Activated CD4-positive, alpha-beta T cell treated with anti-CD3 and anti-CD28 coated beads, Interleukin-2, amount 50 U/mL, for 48 hours (primary cell): ENCODE data around the gene SLC12A8.

Source experiments
- DNase-seq, 2 experiments: peaks; one replicate each; pipeline ENCODE4 v3.0.0-alpha.2; 2020

Gene SLC12A8, protein sequence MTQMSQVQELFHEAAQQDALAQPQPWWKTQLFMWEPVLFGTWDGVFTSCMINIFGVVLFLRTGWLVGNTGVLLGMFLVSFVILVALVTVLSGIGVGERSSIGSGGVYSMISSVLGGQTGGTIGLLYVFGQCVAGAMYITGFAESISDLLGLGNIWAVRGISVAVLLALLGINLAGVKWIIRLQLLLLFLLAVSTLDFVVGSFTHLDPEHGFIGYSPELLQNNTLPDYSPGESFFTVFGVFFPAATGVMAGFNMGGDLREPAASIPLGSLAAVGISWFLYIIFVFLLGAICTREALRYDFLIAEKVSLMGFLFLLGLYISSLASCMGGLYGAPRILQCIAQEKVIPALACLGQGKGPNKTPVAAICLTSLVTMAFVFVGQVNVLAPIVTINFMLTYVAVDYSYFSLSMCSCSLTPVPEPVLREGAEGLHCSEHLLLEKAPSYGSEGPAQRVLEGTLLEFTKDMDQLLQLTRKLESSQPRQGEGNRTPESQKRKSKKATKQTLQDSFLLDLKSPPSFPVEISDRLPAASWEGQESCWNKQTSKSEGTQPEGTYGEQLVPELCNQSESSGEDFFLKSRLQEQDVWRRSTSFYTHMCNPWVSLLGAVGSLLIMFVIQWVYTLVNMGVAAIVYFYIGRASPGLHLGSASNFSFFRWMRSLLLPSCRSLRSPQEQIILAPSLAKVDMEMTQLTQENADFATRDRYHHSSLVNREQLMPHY

DNA sequence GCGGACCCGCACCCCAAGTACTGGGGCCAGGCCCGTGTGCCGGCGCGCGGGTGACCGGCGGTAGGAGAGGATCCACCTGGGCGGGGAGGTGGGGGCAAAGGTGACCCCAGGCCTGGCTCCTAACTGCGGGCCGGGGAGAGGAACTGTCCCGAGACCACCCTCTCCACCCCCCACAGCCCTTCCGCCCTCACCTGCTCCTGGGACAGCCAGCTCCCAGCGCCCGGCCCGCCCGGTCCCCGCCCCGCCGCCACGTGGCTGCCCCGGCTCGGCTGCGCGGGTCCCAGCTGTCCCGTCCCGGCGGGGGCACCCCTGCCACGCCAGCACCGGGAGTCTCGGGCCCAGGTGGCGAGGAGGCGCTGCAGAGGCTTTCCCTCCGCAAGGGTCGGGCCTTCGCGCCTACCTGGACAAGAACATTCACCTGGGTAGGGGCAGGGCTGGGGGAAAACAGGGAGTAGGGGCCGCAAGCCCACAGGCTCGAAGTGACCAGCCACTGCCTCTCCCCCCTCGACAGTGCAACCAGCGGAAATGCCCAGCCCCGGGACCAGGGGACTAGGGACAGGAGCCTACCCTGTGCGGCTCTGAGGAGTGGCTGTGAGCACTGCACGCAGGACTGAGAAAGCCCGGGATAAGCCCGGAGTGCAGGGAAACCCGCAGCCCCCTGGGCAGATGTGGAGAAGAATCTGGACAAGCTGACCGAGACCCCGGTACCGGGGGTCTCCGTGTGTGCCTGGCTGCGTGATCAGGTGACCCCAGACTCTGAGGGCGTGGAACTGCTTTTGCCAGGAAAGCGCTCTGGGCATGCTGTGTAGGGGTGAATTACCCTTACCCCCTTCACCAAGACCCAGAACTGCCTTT is at the start of gene SLC12A8:
TSS of gene SLC12A8 (minus strand) at position 240 of the 855 bp plus-strand sequence. CDS start 1,399 bp downstream, outside the sequence.
- no peak for DNase-seq

DNA sequence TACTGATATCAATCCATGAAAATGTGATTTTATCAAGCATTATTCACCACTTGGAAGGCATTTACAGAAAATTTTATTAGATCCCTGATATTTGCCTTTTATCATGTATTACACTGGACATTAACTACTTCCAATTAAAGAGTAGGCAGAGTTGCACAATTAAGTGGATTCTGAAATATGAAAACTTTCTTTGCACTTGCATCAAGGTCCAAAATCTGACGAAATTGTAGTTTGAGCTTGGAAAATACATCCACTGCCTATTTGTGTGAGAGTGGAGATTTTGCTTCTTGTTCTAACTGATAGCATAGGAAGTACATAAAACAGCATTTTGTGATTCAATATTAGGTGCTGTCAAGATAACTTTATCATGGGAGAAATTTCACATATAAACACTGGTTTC is 49.6 kb upstream of the SLC12A8 start:
- DNase-seq = no peak

DNA sequence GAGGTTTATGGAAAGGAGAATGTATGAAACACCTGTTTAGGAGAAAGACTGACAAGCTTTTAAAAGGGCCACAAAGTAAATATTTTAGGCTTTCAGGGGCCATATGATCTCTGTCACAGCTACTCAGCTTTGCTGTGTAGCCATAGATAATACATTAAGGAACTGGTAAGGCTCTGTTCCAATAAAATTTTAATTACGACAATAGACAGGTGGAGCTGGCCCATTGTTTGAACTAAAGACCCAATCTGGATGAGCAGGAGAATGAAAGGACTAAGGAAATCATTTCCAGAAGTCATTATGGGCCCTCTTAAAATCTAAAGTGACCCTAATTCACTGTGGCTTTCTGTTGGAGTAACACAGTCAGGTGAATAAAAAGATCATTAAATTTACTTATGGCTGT is 48.5 kb upstream of the SLC12A8 start:
- no peak for DNase-seq

DNA sequence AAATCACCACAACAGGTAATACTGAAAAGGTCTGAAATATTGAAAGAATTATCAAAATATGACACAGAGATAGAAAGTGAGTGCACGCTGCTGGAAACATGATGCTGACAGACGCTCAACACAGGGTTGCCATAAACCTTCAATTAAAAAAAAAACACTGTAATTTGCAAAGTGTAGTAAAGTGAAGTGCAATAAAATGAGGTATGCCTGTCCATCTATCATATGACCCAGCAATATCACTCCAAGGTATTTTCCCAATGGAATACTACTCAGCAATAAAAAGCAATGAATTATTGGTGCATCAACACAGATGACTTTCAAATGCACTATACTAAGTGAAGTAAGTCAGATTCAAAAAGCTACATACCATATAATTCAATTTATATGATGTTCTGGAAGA is 47.6 kb upstream of the SLC12A8 start:
- DNase-seq = no peak

DNA sequence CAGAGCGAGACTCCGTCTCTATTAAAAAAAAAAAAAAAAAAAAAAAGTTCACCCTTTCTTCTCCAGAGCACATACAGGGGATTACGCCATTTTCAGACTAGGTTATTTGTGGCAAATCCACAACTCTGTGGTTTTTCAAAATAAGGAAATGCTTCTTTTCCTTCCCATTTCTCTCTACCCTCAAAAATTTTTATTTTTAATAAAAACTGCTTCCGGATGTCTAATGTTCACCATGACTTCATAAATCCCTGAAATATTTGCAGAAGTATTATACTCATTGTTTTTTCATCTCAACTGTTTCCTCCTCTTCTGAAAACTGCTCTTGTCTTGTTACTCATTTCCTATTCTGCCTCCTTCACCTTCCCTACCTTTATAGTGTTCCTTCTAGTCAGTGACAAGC is 45.0 kb upstream of the SLC12A8 start:
- DNase-seq = no peak

DNA sequence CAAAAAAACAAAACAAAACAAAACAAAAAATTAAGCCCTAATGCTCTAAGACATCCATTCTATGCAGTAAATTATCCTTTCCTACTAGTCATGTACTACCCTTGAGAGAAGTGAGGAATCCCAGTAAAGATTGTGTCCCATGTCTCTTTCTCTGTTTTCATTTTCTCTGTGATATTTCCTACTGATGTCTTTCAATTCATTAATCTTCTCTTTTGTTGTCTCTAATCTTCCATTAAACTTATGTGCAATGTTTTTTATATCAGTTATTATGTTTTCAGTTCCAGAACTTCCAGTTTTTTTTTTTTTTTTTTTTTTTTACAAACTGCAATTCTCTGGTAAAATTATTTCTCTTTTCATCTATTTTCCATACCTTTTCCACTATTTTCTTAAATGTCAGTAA is 44.1 kb upstream of the SLC12A8 start:
- no peak for DNase-seq

DNA sequence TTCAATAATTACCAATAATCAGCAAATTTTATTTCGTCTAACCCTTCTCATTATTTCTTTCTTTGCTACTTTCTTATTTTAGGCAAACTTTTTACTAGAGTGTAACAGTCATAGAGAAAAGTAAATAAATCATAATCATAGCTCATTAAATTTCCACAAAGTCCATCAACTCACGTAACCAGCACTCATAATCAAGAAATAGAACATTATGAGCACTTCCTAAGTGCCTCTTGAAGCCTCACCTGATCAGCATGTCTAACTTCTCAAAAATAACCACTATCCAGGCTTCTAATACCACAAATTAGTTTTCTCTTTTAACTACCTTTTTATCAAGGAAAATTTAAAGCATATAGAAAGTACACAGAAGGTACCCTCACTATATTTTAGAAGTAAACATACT is 38.4 kb upstream of the SLC12A8 start:
- DNase-seq = no peak

DNA sequence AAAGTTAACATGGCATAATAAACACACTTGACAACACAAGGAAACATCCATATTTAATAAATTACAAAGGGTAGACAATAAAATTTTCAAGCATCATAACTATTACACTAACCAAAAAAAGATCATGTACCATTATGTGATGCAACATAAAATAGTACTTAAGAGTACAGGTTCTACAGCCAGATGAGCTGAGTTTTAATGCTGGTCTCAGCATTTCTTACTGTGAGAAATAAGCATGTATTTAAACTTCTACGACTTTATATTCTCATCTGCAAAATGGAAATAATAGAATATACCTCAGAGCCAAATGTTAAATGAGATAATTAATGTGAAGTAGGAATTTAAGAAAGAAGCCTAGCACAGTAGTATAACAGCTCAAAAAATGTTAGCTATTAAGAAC is 33.7 kb upstream of the SLC12A8 start:
- no peak for DNase-seq

DNA sequence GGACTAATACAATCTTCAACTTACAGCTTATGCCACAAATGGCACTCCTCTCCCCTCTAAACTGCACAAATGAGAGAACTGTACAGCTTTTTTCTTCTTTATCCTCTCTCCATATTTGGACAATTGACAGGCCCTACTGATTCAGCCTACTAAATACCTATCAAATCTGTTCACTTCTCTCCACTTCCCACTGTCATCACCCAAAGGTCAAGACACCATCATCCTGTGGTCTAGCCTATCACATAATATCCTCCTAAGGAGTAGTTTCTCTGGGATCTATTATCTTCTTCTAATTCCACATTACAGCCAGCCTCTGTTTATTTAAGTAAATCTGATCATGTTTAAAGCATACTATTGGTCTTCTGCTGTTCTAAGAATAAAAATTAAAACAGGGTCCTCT is 33.0 kb upstream of the SLC12A8 start:
- no peak for DNase-seq

DNA sequence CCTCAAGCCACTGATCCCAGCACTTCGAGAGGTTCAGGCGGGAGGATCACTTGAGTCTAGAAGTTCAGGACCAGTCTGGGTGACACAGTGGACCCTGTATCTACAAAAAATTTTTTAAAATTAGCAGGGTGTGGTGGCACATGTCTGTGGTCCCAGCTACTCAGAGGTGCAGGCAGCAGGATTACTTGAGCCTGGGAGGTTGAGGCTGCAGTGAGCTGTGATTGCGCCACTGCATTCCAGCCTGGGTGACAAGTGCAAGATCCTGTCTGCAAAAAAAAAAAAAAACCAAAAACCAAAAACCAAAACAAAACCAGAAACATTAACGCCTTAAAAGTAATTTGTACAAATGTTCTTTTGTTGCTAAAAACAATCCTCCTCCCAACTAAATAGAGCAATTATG is 27.9 kb upstream of the SLC12A8 start:
- DNase-seq = no peak

DNA sequence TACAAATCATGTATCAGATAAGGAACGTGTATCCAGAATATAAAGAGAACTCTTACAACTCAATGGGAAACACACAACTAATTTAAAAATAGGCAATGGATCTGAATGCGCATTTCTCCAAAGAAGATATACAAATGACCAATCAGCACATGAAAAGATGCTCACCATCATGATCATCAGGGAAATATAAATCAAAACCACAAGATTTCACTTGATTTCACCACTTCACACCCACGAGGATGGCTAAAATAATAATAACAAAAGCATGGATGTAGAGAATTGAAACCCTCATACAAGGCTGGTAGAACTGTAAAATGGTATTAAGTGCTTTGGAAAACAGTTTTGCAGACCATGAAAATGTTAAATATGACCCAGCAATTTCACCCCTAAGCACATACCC is 26.7 kb upstream of the SLC12A8 start:
- no peak for DNase-seq

DNA sequence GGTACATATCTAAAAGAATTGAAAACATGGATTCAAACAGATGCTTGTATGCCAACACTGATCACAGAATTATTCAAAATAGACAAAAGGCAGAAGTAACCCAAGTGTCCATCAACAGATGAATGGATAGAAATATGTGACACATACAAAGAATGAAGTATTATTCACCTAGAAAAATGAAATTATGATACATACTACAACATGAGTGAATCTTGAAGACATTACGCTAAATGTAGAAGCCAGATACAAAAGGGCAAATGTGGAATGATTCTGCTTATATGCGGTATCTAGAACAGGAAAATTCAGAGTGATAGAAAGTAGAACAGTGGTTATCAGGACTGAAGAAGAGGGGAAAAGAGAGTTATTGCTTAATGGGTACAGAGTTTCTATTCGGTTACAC is 26.2 kb upstream of the SLC12A8 start:
- no peak for DNase-seq

DNA sequence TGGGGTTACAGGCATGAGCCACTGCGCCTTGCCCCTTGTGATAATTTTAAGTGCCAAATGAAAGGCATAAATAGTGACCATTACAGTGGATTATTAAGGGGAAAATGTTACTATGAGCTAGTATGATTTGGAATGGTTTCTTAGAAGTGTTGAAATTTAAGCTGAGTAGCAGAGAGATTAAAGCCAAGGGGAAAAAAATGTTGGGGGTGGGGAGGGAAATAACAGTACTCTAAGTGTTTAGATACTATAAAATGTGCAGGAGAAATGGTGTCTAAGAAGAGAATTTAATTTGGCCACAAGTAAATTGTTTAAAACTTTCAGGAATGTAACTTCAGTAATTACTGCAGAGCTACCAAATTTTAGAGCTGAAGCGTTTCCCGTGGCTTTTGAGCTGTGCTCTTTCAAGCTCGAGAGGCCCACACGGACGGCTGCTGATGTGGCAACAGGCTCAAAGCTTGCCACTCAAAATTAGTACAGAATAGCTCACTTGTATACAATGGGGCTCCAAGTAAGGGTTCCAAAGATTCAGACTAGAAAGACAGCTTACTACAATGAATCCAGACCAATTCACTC is 23.9 kb upstream of the SLC12A8 start:
- no peak for DNase-seq

DNA sequence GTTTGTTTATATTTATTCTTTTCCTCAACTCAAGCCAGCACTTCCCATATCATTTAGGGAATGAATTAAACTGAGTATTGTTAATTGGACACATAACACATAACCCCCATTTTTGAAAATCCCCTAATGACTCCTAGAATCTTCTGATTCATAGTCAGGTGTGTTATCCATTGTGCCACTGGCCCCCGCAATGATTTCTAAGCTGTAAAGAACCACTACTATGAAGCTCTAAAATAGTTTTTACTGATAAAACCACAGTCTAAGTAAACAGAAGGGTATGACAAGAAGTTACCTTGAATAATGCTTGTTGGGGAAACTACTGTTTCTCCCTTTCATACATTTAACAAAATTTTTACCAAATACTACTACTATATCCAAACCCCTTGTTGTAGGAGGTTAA is 22.3 kb upstream of the SLC12A8 start:
- DNase-seq = no peak

DNA sequence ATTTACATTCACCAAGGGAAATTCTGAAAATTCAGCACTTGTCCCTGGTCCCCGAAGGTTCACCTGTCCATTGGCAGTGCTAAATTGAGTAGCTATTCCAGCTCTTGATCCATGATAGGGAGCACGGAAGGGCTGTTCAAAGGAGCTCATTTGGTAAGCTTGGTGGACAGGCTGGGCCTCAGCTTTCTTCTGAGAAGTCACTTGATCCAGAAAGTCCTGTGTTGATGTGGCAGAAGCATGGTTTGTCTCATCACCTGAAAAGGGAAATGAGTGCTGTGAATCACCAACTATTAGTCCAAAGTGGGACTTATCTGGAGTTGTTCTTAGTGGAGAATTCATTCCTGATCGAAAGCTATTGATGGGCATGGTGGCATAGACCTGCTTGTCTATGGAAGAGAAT is 19.9 kb upstream of the SLC12A8 start:
- DNase-seq = no peak

DNA sequence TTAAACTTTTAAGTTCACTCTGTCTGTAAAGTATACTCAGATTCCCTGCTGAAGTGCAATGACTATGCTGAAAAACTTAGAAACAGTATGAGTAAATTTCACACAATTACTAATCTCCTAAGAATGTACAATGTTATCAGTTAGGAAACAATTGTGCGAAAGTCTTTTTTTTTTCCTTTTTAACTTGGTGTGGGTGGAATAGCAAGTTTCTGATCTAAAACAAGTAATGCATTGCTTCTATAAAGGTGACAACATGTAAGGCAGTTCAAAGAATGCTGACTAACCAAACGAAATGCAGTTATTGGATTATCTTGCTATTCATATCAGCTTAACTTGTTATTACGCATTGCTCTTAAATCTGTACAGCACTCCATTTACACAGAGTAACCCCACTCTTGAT is 19.3 kb upstream of the SLC12A8 start:
- DNase-seq = no peak

DNA sequence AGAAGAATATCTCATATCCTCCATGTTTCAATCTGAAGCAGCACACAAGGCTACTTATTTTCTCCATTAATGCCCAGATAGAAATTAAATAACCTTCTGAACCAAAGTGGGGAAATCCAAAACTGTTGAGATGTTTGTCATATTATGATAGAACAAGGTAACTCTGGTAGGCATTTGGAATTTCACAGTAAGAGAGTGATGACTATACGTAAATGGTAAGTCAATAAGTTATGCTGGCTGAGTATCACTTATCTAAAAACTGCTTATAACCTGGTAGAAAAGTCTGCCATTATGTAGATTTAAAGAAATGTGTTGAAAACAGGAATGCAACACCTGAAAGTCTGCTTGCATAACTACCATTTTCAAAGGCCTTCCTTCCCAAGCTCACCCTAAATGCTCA is 17.2 kb upstream of the SLC12A8 start:
- no peak for DNase-seq

DNA sequence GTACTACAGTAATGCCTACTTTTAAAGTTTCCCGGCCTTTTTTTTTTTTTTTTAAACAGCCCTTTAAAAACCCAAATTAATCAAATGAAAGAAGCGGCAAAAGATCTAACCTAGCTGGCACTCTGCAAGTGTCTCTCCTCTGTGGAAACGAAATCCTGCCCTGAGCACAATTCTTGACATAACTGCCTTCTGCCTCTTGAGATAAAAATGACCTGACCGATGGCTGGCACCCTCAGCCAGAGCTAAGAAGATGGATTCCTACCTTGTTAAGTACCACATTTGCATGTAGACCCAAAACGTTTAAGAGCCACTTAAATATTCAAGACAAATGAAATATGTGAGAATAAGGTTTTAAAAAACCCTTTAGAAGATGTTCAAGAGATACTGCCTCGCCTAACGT is 16.6 kb upstream of the SLC12A8 start:
- no peak for DNase-seq

DNA sequence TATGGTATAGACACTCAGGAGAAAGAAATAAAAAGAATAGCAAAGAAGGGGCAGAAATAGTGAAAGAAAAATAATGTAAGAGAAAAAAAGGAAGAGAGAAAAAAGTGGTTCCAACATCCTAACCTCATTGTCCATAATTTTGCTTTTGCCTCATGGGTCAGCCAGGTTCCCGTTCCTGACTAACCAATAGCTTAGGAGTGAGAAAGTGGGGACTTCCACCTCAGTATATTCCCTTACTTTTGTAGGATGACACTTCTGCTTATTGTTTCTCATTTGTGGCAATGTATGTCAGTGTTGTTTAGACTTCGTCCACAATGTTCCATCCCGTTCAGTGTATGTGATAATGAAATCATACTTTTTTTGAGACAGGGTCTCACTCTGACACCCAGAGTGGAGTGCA is 9.3 kb upstream of the SLC12A8 start:
- no peak for DNase-seq

DNA sequence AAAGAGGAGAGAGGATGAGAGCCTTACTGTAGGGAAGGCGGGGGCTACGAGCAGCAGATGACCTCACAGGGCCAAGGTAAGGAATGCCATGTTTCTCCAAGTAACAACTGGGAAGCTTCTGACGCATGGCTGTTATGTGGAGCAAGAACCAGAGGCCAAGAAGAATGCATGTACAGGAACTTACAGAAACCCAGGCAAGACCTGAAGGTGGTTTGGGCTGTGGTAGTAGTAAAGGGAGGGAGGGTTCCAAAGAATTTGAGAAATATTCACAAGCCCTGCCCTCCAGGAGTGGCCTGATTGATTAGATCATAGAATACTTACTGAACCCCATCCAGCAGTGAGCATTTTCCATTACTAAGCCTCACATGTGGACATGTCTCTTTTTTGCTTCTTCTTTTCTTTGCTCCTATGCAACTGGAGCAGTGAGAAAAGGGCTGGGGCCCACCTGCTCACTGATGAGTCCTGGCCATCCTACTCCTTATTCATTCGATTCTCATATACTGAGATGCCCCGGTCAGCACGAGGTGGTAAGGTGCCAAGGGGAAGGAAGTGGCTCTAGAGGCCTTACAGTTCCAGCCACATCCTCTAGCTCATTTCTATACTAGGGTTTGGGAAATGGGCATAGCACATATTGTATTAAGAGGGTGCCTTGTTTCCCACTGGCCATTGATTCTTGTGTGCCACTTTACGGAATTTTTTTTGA is 8.3 kb upstream of the SLC12A8 start:
- DNase-seq = no peak

DNA sequence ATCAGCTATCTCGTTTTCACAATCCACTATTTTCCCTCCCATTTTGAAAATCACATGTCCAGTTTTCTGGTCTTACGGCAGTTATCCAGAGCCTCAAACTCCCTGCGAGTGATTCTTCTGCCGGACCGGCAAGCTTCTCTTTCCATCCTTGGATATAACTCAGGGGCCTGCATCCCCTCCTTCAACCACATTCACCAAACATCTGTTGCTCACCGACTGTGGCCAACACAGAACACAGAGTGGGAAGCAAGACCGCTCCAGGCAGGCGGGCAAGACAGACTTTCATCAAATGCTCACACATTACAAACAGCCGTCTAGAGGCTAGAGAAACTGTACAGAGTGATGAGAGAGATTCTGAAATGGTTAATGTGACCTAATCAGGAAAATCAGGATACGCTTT is 7.6 kb upstream of the SLC12A8 start:
- DNase-seq = no peak

DNA sequence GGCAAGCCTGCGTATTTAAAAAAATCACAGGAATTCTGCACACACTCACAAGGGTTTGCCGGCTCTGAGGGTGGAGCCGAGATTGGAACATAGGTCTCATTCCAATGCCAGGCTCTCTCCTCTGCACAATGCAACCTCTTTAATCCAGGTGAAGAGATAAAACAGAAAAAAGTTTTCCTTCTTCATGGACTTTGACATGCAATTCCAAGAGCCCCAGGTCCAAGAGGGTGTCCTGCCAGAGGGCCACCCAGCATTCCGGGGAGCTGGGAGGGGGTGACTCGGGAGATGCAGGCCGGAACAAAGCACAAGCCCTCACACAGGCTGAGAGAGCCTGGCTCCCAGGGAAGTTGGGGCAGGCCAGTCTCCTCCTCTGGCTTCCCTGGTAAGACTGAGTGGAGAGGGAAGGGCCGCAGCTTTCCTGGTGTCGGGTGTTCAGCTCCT is 6.7 kb upstream of the SLC12A8 start:
- DNase-seq = no peak

DNA sequence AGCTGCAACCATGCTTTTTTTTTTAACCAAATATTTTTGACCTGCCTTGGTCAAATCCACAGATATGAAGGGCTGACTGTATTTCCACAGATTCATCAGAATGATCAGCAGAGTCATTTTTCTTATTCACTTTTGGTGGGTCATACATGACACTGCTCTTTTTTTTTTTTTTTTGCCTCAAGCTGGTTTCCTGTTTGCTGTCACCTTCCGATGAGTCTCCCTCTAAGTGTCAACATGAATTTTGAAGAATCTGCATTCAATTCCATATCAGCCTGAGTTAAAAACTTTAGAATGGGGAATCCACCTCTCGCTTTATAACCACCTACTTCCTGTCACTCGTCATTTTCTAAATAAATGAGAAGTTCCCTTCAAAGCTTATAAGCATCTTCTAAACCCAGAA is 2.2 kb upstream of the SLC12A8 start:
- no peak for DNase-seq
